A673 (cell line): ENCODE results near the gene DCLK1. TPM values are rescaled to one million over a fixed set of nuclear protein-coding genes. Genes with fewer than 3 reads are reported as not detected.
A peak's percentile ranks its signal among the peaks of the same experiment; 100 is the strongest.

Experiments
- BruUV-seq: library from RNA; stranded (reverse); fragments of 400-500 nt; replicated peaks from 2 replicates; lab custom pipeline; 2021; lab: Mats Ljungman, UMichigan
- CTCF ChIA-PET: fragments of 300-600 bp; sonication (Branson Sonifier 250); formaldehyde crosslinking; loops from one replicate; lab custom pipeline; 2022; ENCODE audit warnings: antibody characterized with exemption; lab: Charles Lee
- POLR2A ChIA-PET: fragments of 300-600 bp; sonication (Branson Sonifier 250); formaldehyde crosslinking; loops from one replicate; lab custom pipeline; 2022; ENCODE audit warnings: antibody characterized with exemption; ENCODE audit not compliant: low non-redundant PET; lab: Charles Lee
- DNase-seq: peaks from one replicate; pipeline ENCODE4 v3.0.0-alpha.2; 2015; ENCODE audit warnings: low spot score
- H3K27ac ChIP-seq: fragments of 200-600 bp; sonication (generic); 2 replicates; pipeline ENCODE4 v1.5.1; 2016; ENCODE audit warnings: mixed run types, low read depth, mild to moderate bottlenecking, mixed read lengths, antibody characterized with exemption, low read length; ENCODE audit not compliant: poor library complexity, severe bottlenecking
- H3K27me3 ChIP-seq: fragments of 200-600 bp; sonication (generic); replicated peaks from 2 replicates; pipeline ENCODE4 v1.6.1; 2017; ENCODE audit warnings: mixed run types, low read depth, mild to moderate bottlenecking, mixed read lengths, antibody characterized with exemption, low read length; ENCODE audit not compliant: insufficient read depth, poor library complexity
- H3K36me3 ChIP-seq: fragments of 200-600 bp; sonication (generic); 2 replicates; pipeline ENCODE4 v1.6.1; 2016; ENCODE audit warnings: mixed run types, mild to moderate bottlenecking, mixed read lengths, antibody characterized with exemption, low read length; ENCODE audit not compliant: insufficient read depth, poor library complexity, severe bottlenecking
- H3K4me1 ChIP-seq: fragments of 200-600 bp; sonication (generic); 2 replicates; pipeline ENCODE4 v1.6.1; 2017; ENCODE audit warnings: mixed run types, mild to moderate bottlenecking, mixed read lengths, antibody characterized with exemption, low read length; ENCODE audit not compliant: insufficient read depth, poor library complexity, severe bottlenecking
- H3K4me3 ChIP-seq: fragments of 200-600 bp; sonication (generic); 2 replicates; pipeline ENCODE4 v1.5.1; 2016; ENCODE audit warnings: low read depth, mixed run types, mild to moderate bottlenecking, mixed read lengths, low read length; ENCODE audit not compliant: poor library complexity, severe bottlenecking
- H3K9me3 ChIP-seq: fragments of 200-600 bp; sonication (generic); 2 replicates; pipeline ENCODE4 v1.6.1; 2016; ENCODE audit warnings: mixed run types, low read depth, mild to moderate bottlenecking, mixed read lengths, antibody characterized with exemption, low read length; ENCODE audit not compliant: poor library complexity, severe bottlenecking
- CTCF ChIP-seq: fragments of 300-800, 200-600 bp; sonication (generic); conservative IDR thresholded peaks from 2 replicates; pipeline ENCODE4 v1.5.1; 2017; ENCODE audit warnings: low read depth, mild to moderate bottlenecking, antibody characterized with exemption, low read length, moderate library complexity, mixed read lengths
- EZH2 ChIP-seq: fragments of 200-600 bp; sonication (generic); IDR thresholded peaks from 2 replicates; pipeline ENCODE4 v1.6.1; 2017; ENCODE audit warnings: borderline replicate concordance, low read depth, mild to moderate bottlenecking, mixed read lengths, antibody characterized with exemption, low read length; ENCODE audit not compliant: poor library complexity, severe bottlenecking
- intact Hi-C: fragments of 100-400 bp; cut with micrococcal nuclease; formaldehyde crosslinking; loops from one replicate; pipeline ENCODE4 v1.10.0; 2022; ENCODE audit not compliant: unreplicated experiment
- total RNA-seq: library from RNA; stranded (reverse); gene quantifications from 2 replicates; pipeline ENCODE4 v1.2.3, GENCODE V29; 2021

The DCLK1 gene
- total RNA-seq, 1 experiment from 2014 or later, result 11.2 TPM

GRCh38 chr13:35956074-35956473, 175.1 kb downstream of the DCLK1 start:
- no peak for DNase-seq
- CTCF ChIA-PET, result no interaction called here
- POLR2A ChIA-PET, result no interaction called here
- intact Hi-C loops, result loop anchor here (10.0 kb wide), 1 partner anchor 321 kb away; no protein-coding TSS in a partner anchor
- no peak overlapping the region for H3K27ac ChIP-seq
- H3K36me3 ChIP-seq, result no peaks in the 10 kb centered on the region
- no peaks in the 10 kb centered on the region for H3K4me1 ChIP-seq
- no TSS peak for BruUV-seq
- no peak overlapping the region for H3K4me3 ChIP-seq
- H3K27me3 ChIP-seq, result no peaks in the 10 kb centered on the region
- H3K9me3 ChIP-seq, result no peaks in the 10 kb centered on the region
- no peak for TF ChIP-seq EZH2
- TF ChIP-seq CTCF, result no peak

GRCh38 chr13:35954207-35954560, 177.0 kb downstream of the DCLK1 start:
- POLR2A ChIA-PET, result no interaction called here
- H3K4me1 ChIP-seq, result no peaks in the 10 kb centered on the region
- H3K27me3 ChIP-seq, result no peaks in the 10 kb centered on the region
- DNase-seq, result no peak
- TF ChIP-seq CTCF (no peak), EZH2 (no peak)
- CTCF ChIA-PET, result interaction anchor here (0.5 to 1.1 kb wide), 3 partner anchors 77 to 165 kb away, joined by 3 to 6 read pairs (median 4); no protein-coding TSS in a partner anchor
- no peak overlapping the region for H3K27ac ChIP-seq
- intact Hi-C loops, result loop anchor here (5.0 to 10.0 kb wide), 2 partner anchors 227 to 319 kb away; no protein-coding TSS in a partner anchor
- no peaks in the 10 kb centered on the region for H3K36me3 ChIP-seq
- H3K4me3 ChIP-seq, result no peak overlapping the region
- no peaks in the 10 kb centered on the region for H3K9me3 ChIP-seq
- BruUV-seq, result no TSS peak

- DNase-seq, result peak; percentile 87
- ChIA-PET POLR2A (no interaction called here), CTCF (interaction anchor here (0.5 to 1.1 kb wide), 5 partner anchors 78 to 235 kb away, joined by 3 to 7 read pairs (median 4); no protein-coding TSS in a partner anchor)
- intact Hi-C loops, result loop anchor here (2.0 to 10.0 kb wide), 3 partner anchors 139 to 319 kb away; no protein-coding TSS in a partner anchor
- no TSS peak for BruUV-seq
- H3K27me3 ChIP-seq, result no peaks in the 10 kb centered on the region
- peak overlapping the region; percentile 13 for H3K4me3 ChIP-seq
- H3K27ac ChIP-seq, result no peak overlapping the region
- H3K4me1 ChIP-seq, result no peaks in the 10 kb centered on the region
- H3K36me3 ChIP-seq, result no peaks in the 10 kb centered on the region
- no peaks in the 10 kb centered on the region for H3K9me3 ChIP-seq
- no peak for TF ChIP-seq EZH2
- TF ChIP-seq CTCF, result peak; percentile 85
Measured at GRCh38 chr13:35953537-35954206, 177.5 kb downstream of the DCLK1 start.
